Neuronal stem cell (in vitro differentiated cells): ENCODE data around the gene GOLGA6L6.
"Not testable (repeated sequence)": the region's sequence is repeated elsewhere in the genome, so short reads cannot be mapped to it uniquely, and the experiment has no call there.

Experiments used
- DNase-seq: peaks from one replicate; pipeline ENCODE4 v3.0.0-alpha.2; 2013; ENCODE audit warnings: low spot score
- H2AFZ ChIP-seq: one replicate; pipeline ENCODE4 v1.6.1; 2013; ENCODE audit warnings: mild to moderate bottlenecking, low read length, inconsistent platforms
- H2AK5ac ChIP-seq: 2 replicates; pipeline ENCODE4 v1.6.1; 2013; ENCODE audit warnings: low read depth, mild to moderate bottlenecking, inconsistent platforms, low read length, moderate library complexity, mixed read lengths
- H2BK120ac ChIP-seq: 2 replicates; pipeline ENCODE4 v1.6.1; 2013; ENCODE audit warnings: low read depth, mild to moderate bottlenecking, inconsistent platforms, low read length, moderate library complexity, mixed read lengths
- H2BK12ac ChIP-seq: one replicate; pipeline ENCODE4 v1.6.1; 2013; ENCODE audit warnings: low read length, inconsistent platforms
- H2BK15ac ChIP-seq: 2 replicates; pipeline ENCODE4 v1.6.1; 2013; ENCODE audit warnings: mild to moderate bottlenecking, low read length, inconsistent platforms, mixed read lengths
- H2BK5ac ChIP-seq: one replicate; pipeline ENCODE4 v1.6.1; 2013; ENCODE audit warnings: inconsistent platforms, mild to moderate bottlenecking, low read length, moderate library complexity
- H3K14ac ChIP-seq: one replicate; pipeline ENCODE4 v1.6.1; 2013; ENCODE audit warnings: low read length, inconsistent platforms
- H3K18ac ChIP-seq: 2 replicates; pipeline ENCODE4 v1.6.1; 2013; ENCODE audit warnings: low read length, inconsistent platforms
- H3K23ac ChIP-seq: 2 replicates; pipeline ENCODE4 v1.6.1; 2013; ENCODE audit warnings: low read depth, mild to moderate bottlenecking, mixed read lengths, low read length, inconsistent platforms; ENCODE audit not compliant: poor library complexity
- H3K27ac ChIP-seq: replicated peaks from 3 replicates; pipeline ENCODE4 v1.5.1; 2013; ENCODE audit warnings: low read length, inconsistent platforms
- H3K27me3 ChIP-seq, 3 experiments: 2 replicates each; pipeline ENCODE4 v1.6.1; 2013; ENCODE audit warnings: low read length in 3 of 3, mild to moderate bottlenecking in 2 of 3, inconsistent platforms in 1 of 3, low read depth in 1 of 3, mixed read lengths in 1 of 3, moderate library complexity in 1 of 3; ENCODE audit not compliant: control insufficient read depth in 3 of 3, insufficient read depth in 3 of 3
- H3K36me3 ChIP-seq, 2 donors: replicated peaks in 1 of 2; 2 replicates each; pipeline ENCODE4 v1.6.1; 2013; ENCODE audit warnings: low read length in 2 of 2; ENCODE audit not compliant: control insufficient read depth in 2 of 2, insufficient read depth in 2 of 2
- H3K4ac ChIP-seq: 2 replicates; pipeline ENCODE4 v1.6.1; 2013; ENCODE audit warnings: inconsistent platforms, mild to moderate bottlenecking, low read length, moderate library complexity
- H3K4me1 ChIP-seq, 2 donors: 1 replicate in 1 of 2; 2 replicates in 1 of 2; pipeline ENCODE4 v1.6.1; 2013; ENCODE audit warnings: low read length in 2 of 2, low read depth in 1 of 2; ENCODE audit not compliant: control insufficient read depth in 2 of 2, insufficient read depth in 1 of 2
- H3K4me2 ChIP-seq: one replicate; pipeline ENCODE4 v1.6.1; 2013; ENCODE audit warnings: mild to moderate bottlenecking, low read length, inconsistent platforms; ENCODE audit not compliant: insufficient read depth, poor library complexity, severe bottlenecking
- H3K4me3 ChIP-seq, 2 donors: 2 replicates each; pipeline ENCODE4 v1.5.1; 2013; ENCODE audit warnings: low read length in 2 of 2, mild to moderate bottlenecking in 2 of 2, inconsistent platforms in 1 of 2, moderate library complexity in 1 of 2
- H3K79me1 ChIP-seq: one replicate; pipeline ENCODE4 v1.6.1; 2013; ENCODE audit warnings: low read depth, mild to moderate bottlenecking, inconsistent platforms, low read length, moderate library complexity
- H3K9ac ChIP-seq: one replicate; pipeline ENCODE4 v1.6.1; 2013; ENCODE audit warnings: mild to moderate bottlenecking, low read depth, low read length, inconsistent platforms; ENCODE audit not compliant: poor library complexity
- H3K9me3 ChIP-seq, 2 donors: replicated peaks in 1 of 2; 2 replicates each; pipeline versions ENCODE3 to v1.6.1; 2013; ENCODE audit warnings: low read length in 2 of 2, mild to moderate bottlenecking in 2 of 2, inconsistent platforms in 1 of 2, low read depth in 1 of 2, mixed read lengths in 1 of 2, moderate library complexity in 1 of 2; ENCODE audit not compliant: control insufficient read depth in 2 of 2, insufficient read depth in 1 of 2
- H4K8ac ChIP-seq: one replicate; pipeline ENCODE4 v1.6.1; 2013; ENCODE audit warnings: low read depth, mild to moderate bottlenecking, inconsistent platforms, low read length, moderate library complexity
- H4K91ac ChIP-seq: one replicate; pipeline ENCODE4 v1.6.1; 2013; ENCODE audit warnings: low read length, low read depth, mild to moderate bottlenecking, inconsistent platforms; ENCODE audit not compliant: poor library complexity
- WGBS, 2 donors: extraction: QIAGEN DNeasy Blood & Tissue Kit; methylation state at CpG; one replicate each; pipeline ENCODE4 v1.1.7; 2013; ENCODE audit warnings: missing lambda C conversion rate in 2 of 2, mixed read lengths in 1 of 2; ENCODE audit not compliant: insufficient read length in 2 of 2, insufficient replicate concordance in 1 of 2; ENCODE audit errors: extremely low coverage in 2 of 2; 5-methylcytosine and 5-hydroxymethylcytosine counted together

Gene GOLGA6L6

GRCh38 chr15:20582109-20582725 lies 40.6 kb upstream of the GOLGA6L6 start:
- not testable (repeated sequence) for H2AFZ ChIP-seq, H3K9me3 ChIP-seq, H3K18ac ChIP-seq, H2AK5ac ChIP-seq, H3K14ac ChIP-seq, H3K4ac ChIP-seq, H4K8ac ChIP-seq, H2BK5ac ChIP-seq, H3K4me2 ChIP-seq, H2BK15ac ChIP-seq, H2BK120ac ChIP-seq, H3K4me1 ChIP-seq, H3K23ac ChIP-seq, H3K27ac ChIP-seq, H2BK12ac ChIP-seq, H3K4me3 ChIP-seq, H3K36me3 ChIP-seq, DNase-seq, H3K9ac ChIP-seq, H3K27me3 ChIP-seq, H4K91ac ChIP-seq, H3K79me1 ChIP-seq
- no CpG with 5 or more reads among the region's 39 CpGs for WGBS, 2 donors

DNA sequence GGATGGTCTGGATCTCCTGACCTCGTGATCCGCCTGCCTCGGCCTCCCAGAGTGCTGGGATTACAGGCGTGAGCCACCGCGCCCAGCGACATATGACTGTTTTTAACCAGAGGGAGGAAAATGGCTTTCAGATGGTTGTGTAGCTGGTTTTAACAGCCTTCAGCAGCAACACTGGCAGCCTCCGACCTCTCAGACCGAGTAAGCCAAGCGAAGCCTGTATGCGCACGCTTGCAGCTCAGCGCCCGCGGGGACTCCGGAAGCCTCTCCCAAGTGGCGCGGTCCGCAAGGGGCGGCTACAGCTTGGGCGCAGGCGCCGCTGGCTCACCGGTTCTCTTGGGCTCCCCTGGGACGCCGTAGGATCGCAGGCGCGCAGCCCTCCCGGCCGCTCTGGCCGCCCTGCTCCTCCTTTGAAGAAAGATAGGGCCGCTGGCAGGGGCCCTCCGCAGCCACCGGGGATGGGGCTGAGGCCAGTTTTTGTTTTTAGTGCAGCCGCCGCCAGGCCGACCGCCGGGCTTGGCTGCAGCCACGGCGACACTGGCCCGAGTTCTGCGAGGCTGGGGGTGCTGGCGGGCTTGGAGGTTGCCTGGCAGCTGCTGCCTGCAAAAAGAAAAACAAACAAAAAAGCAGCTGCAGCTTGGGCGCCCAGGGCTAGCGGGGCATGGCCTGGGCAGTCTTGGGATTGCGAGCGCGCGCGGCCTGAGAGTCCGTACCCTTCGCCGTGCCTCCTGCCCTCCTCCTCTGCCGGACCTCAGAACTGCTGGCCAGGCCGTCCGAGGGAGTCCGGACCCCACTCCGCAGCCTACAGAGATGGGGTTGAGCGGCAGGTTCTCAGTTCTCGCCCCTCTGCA lies 39.9 kb upstream of the GOLGA6L6 start:
- not testable (repeated sequence) for H3K79me1 ChIP-seq, H3K4me2 ChIP-seq, H4K8ac ChIP-seq, H3K18ac ChIP-seq, H2BK15ac ChIP-seq, H3K14ac ChIP-seq, H2BK120ac ChIP-seq, DNase-seq, H3K9me3 ChIP-seq, H3K27ac ChIP-seq, H3K27me3 ChIP-seq, H3K36me3 ChIP-seq, H4K91ac ChIP-seq, H3K4me1 ChIP-seq, H2AK5ac ChIP-seq, H2BK5ac ChIP-seq, H3K23ac ChIP-seq, H3K4me3 ChIP-seq, H3K4ac ChIP-seq, H2BK12ac ChIP-seq, H2AFZ ChIP-seq, H3K9ac ChIP-seq
- no CpG with 5 or more reads among the region's 62 CpGs for WGBS, 2 donors

- not testable (repeated sequence) for H4K8ac ChIP-seq, H3K79me1 ChIP-seq, H2BK120ac ChIP-seq, H3K4me3 ChIP-seq, H2BK15ac ChIP-seq, H3K27ac ChIP-seq, H2AK5ac ChIP-seq, H3K36me3 ChIP-seq, H3K27me3 ChIP-seq, H3K9me3 ChIP-seq, H2BK12ac ChIP-seq, H3K4me1 ChIP-seq, H3K23ac ChIP-seq, H2AFZ ChIP-seq, H3K9ac ChIP-seq, H3K14ac ChIP-seq, H3K18ac ChIP-seq, DNase-seq, H2BK5ac ChIP-seq, H3K4me2 ChIP-seq, H4K91ac ChIP-seq, H3K4ac ChIP-seq
- no CpG with 5 or more reads among the region's 14 CpGs for WGBS, 2 donors
These were observed 38.1 kb upstream of the GOLGA6L6 start for GRCh38 chr15:20579662-20580061.

- not testable (repeated sequence) for H3K9ac ChIP-seq, H2AK5ac ChIP-seq, H2AFZ ChIP-seq, H2BK12ac ChIP-seq, H3K4me3 ChIP-seq, H3K27me3 ChIP-seq, H3K27ac ChIP-seq, H3K36me3 ChIP-seq, H3K4ac ChIP-seq, H3K4me2 ChIP-seq, H3K14ac ChIP-seq, H3K18ac ChIP-seq, DNase-seq, H3K4me1 ChIP-seq, H3K79me1 ChIP-seq, H3K23ac ChIP-seq, H2BK120ac ChIP-seq, H4K8ac ChIP-seq, H2BK15ac ChIP-seq, H2BK5ac ChIP-seq, H3K9me3 ChIP-seq, H4K91ac ChIP-seq
- WGBS, 2 donors = no CpG with 5 or more reads among the region's 19 CpGs
These were observed 9.7 kb upstream of the GOLGA6L6 start for GRCh38 chr15:20551289-20551688.
